Memory B cell (primary cell): ENCODE results near the gene DNAJB8.

ENCODE experiments used
- ATAC-seq: fragments of 150-1000 bp; cut with Tn5 transposase; 2 replicates; pipeline ENCODE4 v1.10.0; 2021; ENCODE audit warnings: low read depth, mild to moderate bottlenecking, moderate library complexity
- DNase-seq, 2 donors: peaks; one replicate each; pipeline ENCODE4 v3.0.0; 2022; ENCODE audit warnings: low spot score in 2 of 2
- H3K27ac Mint-ChIP-seq: one replicate; pipeline ENCODE4 v1.8.0; 2022; ENCODE audit warnings: mild to moderate bottlenecking, moderate library complexity, mixed read lengths
- H3K27me3 Mint-ChIP-seq: one replicate; pipeline ENCODE4 v1.8.0; 2022; ENCODE audit warnings: mixed read lengths
- H3K36me3 Mint-ChIP-seq: one replicate; pipeline ENCODE4 v1.8.0; 2022; ENCODE audit warnings: mild to moderate bottlenecking, mixed read lengths
- H3K4me1 Mint-ChIP-seq: one replicate; pipeline ENCODE4 v1.8.0; 2022; ENCODE audit warnings: mixed read lengths
- H3K4me3 Mint-ChIP-seq: one replicate; pipeline ENCODE4 v1.8.0; 2022; ENCODE audit warnings: mild to moderate bottlenecking, moderate library complexity, mixed read lengths
- H3K9me3 Mint-ChIP-seq: one replicate; pipeline ENCODE4 v1.8.0; 2022; ENCODE audit warnings: mixed read lengths

Gene DNAJB8

GRCh38 chr3:128483657-128484403 is 17.1 kb upstream of the DNAJB8 start:
- DNase-seq (no peak), ATAC-seq (no peak)
- peaks cover 20% of the 10 kb centered on the region for H3K4me1 Mint-ChIP-seq
- no peak overlapping the region for H3K4me3 Mint-ChIP-seq
- H3K27ac Mint-ChIP-seq = no peak overlapping the region
- H3K9me3 Mint-ChIP-seq = no peaks in the 10 kb centered on the region
- H3K27me3 Mint-ChIP-seq = peaks cover 44% of the 10 kb centered on the region
- H3K36me3 Mint-ChIP-seq = no peaks in the 10 kb centered on the region

GRCh38 chr3:128482666-128483656 is 16.3 kb upstream of the DNAJB8 start:
- no peaks in the 10 kb centered on the region for H3K9me3 Mint-ChIP-seq
- peaks cover 49% of the 10 kb centered on the region for H3K27me3 Mint-ChIP-seq
- no peak overlapping the region for H3K27ac Mint-ChIP-seq
- DNase-seq (no peak), ATAC-seq (peak; percentile 22)
- peak overlapping the region; percentile 66 for H3K4me3 Mint-ChIP-seq
- H3K4me1 Mint-ChIP-seq = peaks cover 14% of the 10 kb centered on the region
- H3K36me3 Mint-ChIP-seq = no peaks in the 10 kb centered on the region

GRCh38 chr3:128482175-128482574 is 15.5 kb upstream of the DNAJB8 start:
- Mint-ChIP-seq H3K36me3 (no peaks in the 10 kb centered on the region), H3K4me3 (no peak overlapping the region), H3K4me1 (peaks cover 12% of the 10 kb centered on the region), H3K27me3 (peaks cover 52% of the 10 kb centered on the region), H3K27ac (no peak overlapping the region), H3K9me3 (no peaks in the 10 kb centered on the region)
- ATAC-seq (no peak), DNase-seq (no peak)

- Mint-ChIP-seq H3K27me3 (peaks cover 53% of the 10 kb centered on the region), H3K36me3 (no peaks in the 10 kb centered on the region), H3K4me3 (no peak overlapping the region), H3K27ac (no peak overlapping the region), H3K9me3 (no peaks in the 10 kb centered on the region), H3K4me1 (peaks cover 9% of the 10 kb centered on the region)
- ATAC-seq (no peak), DNase-seq (no peak)
Measured at GRCh38 chr3:128481438-128481942, 14.8 kb upstream of the DNAJB8 start.

- Mint-ChIP-seq H3K4me3 (no peak overlapping the region), H3K4me1 (peaks cover 5% of the 10 kb centered on the region), H3K36me3 (no peaks in the 10 kb centered on the region), H3K27me3 (peaks cover 51% of the 10 kb centered on the region), H3K9me3 (no peaks in the 10 kb centered on the region), H3K27ac (no peak overlapping the region)
- ATAC-seq (no peak), DNase-seq (no peak)
Measured at GRCh38 chr3:128480717-128481437, 14.2 kb upstream of the DNAJB8 start.

GRCh38 chr3:128480278-128480677 is 13.6 kb upstream of the DNAJB8 start:
- Mint-ChIP-seq H3K4me3 (no peak overlapping the region), H3K27me3 (peaks cover 47% of the 10 kb centered on the region), H3K9me3 (no peaks in the 10 kb centered on the region), H3K27ac (no peak overlapping the region), H3K36me3 (no peaks in the 10 kb centered on the region), H3K4me1 (peaks cover 5% of the 10 kb centered on the region)
- ATAC-seq = no peak
- DNase-seq = no peak

GRCh38 chr3:128479558-128480086 is 12.9 kb upstream of the DNAJB8 start:
- no peak for ATAC-seq
- H3K4me3 Mint-ChIP-seq = no peak overlapping the region

GRCh38 chr3:128478576-128479506 is 12.2 kb upstream of the DNAJB8 start:
- ATAC-seq (no peak), DNase-seq (no peak)
- Mint-ChIP-seq H3K4me1 (peaks cover 5% of the 10 kb centered on the region), H3K9me3 (no peaks in the 10 kb centered on the region), H3K27ac (no peak overlapping the region), H3K36me3 (no peaks in the 10 kb centered on the region), H3K27me3 (peaks cover 38% of the 10 kb centered on the region), H3K4me3 (no peak overlapping the region)

More at GRCh38 chr3:128479558-128480086, 12.9 kb upstream of the DNAJB8 start:
- no peak overlapping the region for H3K27ac Mint-ChIP-seq
- H3K9me3 Mint-ChIP-seq = no peaks in the 10 kb centered on the region
- H3K36me3 Mint-ChIP-seq = no peaks in the 10 kb centered on the region
- H3K4me1 Mint-ChIP-seq = peaks cover 5% of the 10 kb centered on the region
- peaks cover 42% of the 10 kb centered on the region for H3K27me3 Mint-ChIP-seq
- DNase-seq = no peak

- H3K4me3 Mint-ChIP-seq = no peak overlapping the region
- no peak overlapping the region for H3K27ac Mint-ChIP-seq
- H3K36me3 Mint-ChIP-seq = no peaks in the 10 kb centered on the region
- H3K27me3 Mint-ChIP-seq = peaks cover 35% of the 10 kb centered on the region
- no peak for ATAC-seq
- DNase-seq = no peak
- H3K9me3 Mint-ChIP-seq = no peaks in the 10 kb centered on the region
- no peaks in the 10 kb centered on the region for H3K4me1 Mint-ChIP-seq
Measured at GRCh38 chr3:128476659-128477058, 10.0 kb upstream of the DNAJB8 start.

- Mint-ChIP-seq H3K4me3 (no peak overlapping the region), H3K36me3 (no peaks in the 10 kb centered on the region), H3K27ac (no peak overlapping the region), H3K9me3 (peaks cover 1% of the 10 kb centered on the region), H3K4me1 (no peaks in the 10 kb centered on the region), H3K27me3 (peaks cover 35% of the 10 kb centered on the region)
- DNase-seq = no peak
- ATAC-seq = no peak
Measured at GRCh38 chr3:128475355-128475754, 8.7 kb upstream of the DNAJB8 start.

GRCh38 chr3:128473737-128474136 is 7.0 kb upstream of the DNAJB8 start:
- no peak for ATAC-seq
- Mint-ChIP-seq H3K9me3 (peaks cover 1% of the 10 kb centered on the region), H3K4me1 (no peaks in the 10 kb centered on the region), H3K27ac (no peak overlapping the region), H3K27me3 (peaks cover 35% of the 10 kb centered on the region), H3K36me3 (no peaks in the 10 kb centered on the region), H3K4me3 (no peak overlapping the region)
- no peak for DNase-seq

GRCh38 chr3:128473180-128473519 is 6.5 kb upstream of the DNAJB8 start:
- Mint-ChIP-seq H3K36me3 (no peaks in the 10 kb centered on the region), H3K27me3 (peaks cover 29% of the 10 kb centered on the region), H3K27ac (no peak overlapping the region), H3K4me3 (no peak overlapping the region), H3K9me3 (peaks cover 1% of the 10 kb centered on the region), H3K4me1 (no peaks in the 10 kb centered on the region)
- no peak for ATAC-seq
- DNase-seq = no peak
